ENCODE measurements around the gene MUC20. TPM values are rescaled to one million over a fixed set of nuclear protein-coding genes. Genes with fewer than 3 reads are reported as not detected.

The MUC20 gene
- total and polyA plus RNA-seq, 2 of the 8 experiments (the other 6 are each of a cell fraction or from before 2014, with no cell fraction given) = 0.24 to 0.26 TPM

DNA sequence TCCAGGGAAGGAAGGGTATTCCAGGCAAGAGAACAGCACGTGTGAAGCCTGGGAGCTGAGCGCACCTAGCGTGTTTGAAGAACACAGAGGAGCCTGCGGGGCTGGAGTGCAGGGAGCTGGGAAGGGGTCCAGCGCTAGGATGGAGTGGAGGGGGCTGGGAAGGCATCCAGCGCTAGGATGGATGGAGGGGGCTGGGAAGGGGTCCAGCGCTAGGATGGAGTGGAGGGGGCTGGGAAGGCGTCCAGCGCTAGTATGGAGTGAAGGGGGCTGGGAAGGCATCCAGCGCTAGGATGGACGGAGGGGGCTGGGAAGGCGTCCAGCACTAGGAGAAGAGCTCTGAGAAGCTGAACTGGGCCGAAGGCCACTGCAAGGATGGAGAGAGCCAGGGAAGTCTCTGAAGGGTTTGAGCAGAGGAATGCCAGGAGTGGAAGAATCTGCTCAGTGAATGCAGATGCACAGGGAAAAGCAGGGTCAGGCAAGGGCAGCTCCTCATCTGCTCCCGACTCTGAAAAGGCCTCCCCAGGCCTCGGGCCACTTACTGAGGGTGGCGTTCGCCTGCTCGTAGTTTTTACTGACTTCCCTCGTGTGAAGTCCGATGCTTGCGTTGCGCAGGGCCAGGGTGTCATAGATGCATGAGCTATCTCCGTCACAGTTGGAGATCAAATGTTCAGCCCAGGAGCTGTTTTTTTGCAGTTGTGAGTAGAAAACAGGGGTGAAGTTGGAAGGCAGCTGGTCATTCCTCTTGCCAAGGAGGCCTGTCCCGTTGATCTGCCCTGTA lies 39.8 kb downstream of the MUC20 start:
- Histone ChIP-seq H3K4me2 (ENCODE audit: insufficient read depth in 1 of 2, low read depth in 2 of 2, low read length in 2 of 2) (no peak overlapping the region), H3K36me3 (ENCODE audit: control insufficient read depth in 2 of 4, insufficient read depth in 4 of 4, low read length in 3 of 4) (no peaks in the 10 kb centered on the region), H4K20me1 (replicated peaks in 1 of 2; ENCODE audit: control insufficient read depth in 1 of 2, insufficient read depth in 2 of 2, low read length in 2 of 2) (no peaks in the 10 kb centered on the region), H2AFZ (ENCODE audit: low read length) (no peak overlapping the region), H3K23ac (ENCODE audit: insufficient read length) (no peak overlapping the region), H2BK15ac (ENCODE audit: low read length) (no peak overlapping the region), H3K4ac (replicated peaks; ENCODE audit: insufficient read length, low read depth, low read length) (no peak overlapping the region), H2BK20ac (ENCODE audit: low read length) (no peak overlapping the region), H3K9me3 (ENCODE audit: insufficient read depth in 2 of 2, low read depth in 1 of 2, low read length in 1 of 2) (no peaks in the 10 kb centered on the region), H3K14ac (ENCODE audit: insufficient read length) (no peak overlapping the region), H4K91ac (replicated peaks; ENCODE audit: insufficient read length, low read length) (no peak overlapping the region), H3K27ac (ENCODE audit: low read depth, low read length) (no peak overlapping the region), H3K79me2 (ENCODE audit: control insufficient read depth in 1 of 2, insufficient read depth in 2 of 2, low read length in 2 of 2) (no peaks in the 10 kb centered on the region), H3K4me1 (replicated peaks in 1 of 4; ENCODE audit: control insufficient read depth in 3 of 4, insufficient read depth in 4 of 4, low read length in 3 of 4) (peaks cover 0 to 8% (median 3%) of the 10 kb centered on the region in 4 experiments; a peak in 2 of 7 replicates), H2AK5ac (ENCODE audit: low read depth, low read length) (no peak overlapping the region), H4K8ac (ENCODE audit: extremely low read depth, insufficient read depth, low read length) (no peak overlapping the region), H3K18ac (ENCODE audit: extremely low read depth, low read length) (no peak overlapping the region), H3K23me2 (ENCODE audit: low read depth, low read length) (no peaks in the 10 kb centered on the region), H4K5ac (ENCODE audit: insufficient read length, low read depth, low read length) (no peak overlapping the region), H3K79me1 (ENCODE audit: low read depth, low read length) (no peaks in the 10 kb centered on the region), H3K4me3 (ENCODE audit: extremely low read depth in 1 of 4, insufficient read depth in 2 of 4, low read depth in 3 of 4, low read length in 4 of 4) (no peak overlapping the region), H3K27me3 (replicated peaks in 1 of 4; ENCODE audit: control insufficient read depth in 3 of 4, extremely low read depth in 1 of 4, insufficient read depth in 3 of 4, low read length in 3 of 4) (no peaks in the 10 kb centered on the region; a peak in 2 of 7 replicates), H2BK120ac (replicated peaks; ENCODE audit: low read depth, low read length) (no peak overlapping the region), H2BK5ac (ENCODE audit: low read depth, low read length) (no peak overlapping the region), H3K9ac (replicated peaks in 1 of 4; ENCODE audit: extremely low read depth in 1 of 4, low read depth in 3 of 4, low read length in 3 of 4) (no peak overlapping the region), H3K56ac (replicated peaks; ENCODE audit: insufficient read length, low read depth, low read length) (no peak overlapping the region), H2BK12ac (ENCODE audit: low read depth, low read length) (no peak overlapping the region)
- DNase-seq (ENCODE audit: low read depth in 1 of 2, low spot score in 2 of 2) (peak in 1 of 2 experiments; percentile 31), FAIRE-seq (no peak)
- WGBS, 2 experiments (ENCODE audit: extremely low coverage in 1 of 2, insufficient coverage in 1 of 2, insufficient read length in 1 of 2, insufficient replicate concordance in 2 of 2, low coverage in 1 of 2, low lambda C conversion rate in 2 of 2, missing lambda C conversion rate in 1 of 2) = 89% methylated on average over 18 of the region's 24 CpGs; no CpG with 5 or more reads in 1 of the 2 experiments
- CTCF ChIA-PET (ENCODE audit: partially characterized antibody) = interaction anchor here (0.6 to 3.0 kb wide), 4 partner anchors 9 to 98 kb away, joined by 3 to 21 read pairs (median 4); no protein-coding TSS in a partner anchor
- POLR2A ChIA-PET (ENCODE audit: partially characterized antibody) = interaction anchor here (1.5 kb wide), 1 partner anchor 10 kb away, joined by 3 read pairs; no protein-coding TSS in a partner anchor
- TF ChIP-seq HDAC6 (IDR thresholded peaks at IDR 0.05; ENCODE audit: low read depth, low read length) (no peak), NANOG (IDR thresholded peaks at IDR 0.05; ENCODE audit: insufficient read depth, low read depth, low read length, poor library complexity, severe bottlenecking) (no peak), SIX5 (IDR thresholded peaks at IDR 0.05; ENCODE audit: low read depth, low read length) (no peak)

All from H1 (cell line).